Vagina (tissue), 2 donors: ENCODE measurements around the gene APOBEC3B.

ENCODE experiments used
- POLR2A ChIP-seq, 2 donors: fragments of 450-650 bp; IDR thresholded peaks; one replicate each; pipeline ENCODE4 v1.6.1; 2017; ENCODE audit warnings: antibody characterized with exemption in 2 of 2, mild to moderate bottlenecking in 2 of 2, moderate library complexity in 2 of 2
- POLR2AphosphoS5 ChIP-seq, 2 donors: sonication (generic); formaldehyde crosslinking; IDR thresholded peaks; one replicate each; pipeline ENCODE4 v1.9.0; 2017; ENCODE audit warnings: antibody characterized with exemption in 2 of 2, mild to moderate bottlenecking in 2 of 2, low read depth in 1 of 2; ENCODE audit not compliant: insufficient read depth in 1 of 2
- TF ChIP-seq, protein P1 (sequence below), 3 experiments: fragments of 450-650 bp in 2 of 3; fragments of 200-600 bp in 1 of 3; sonication (generic) in 1 of 3; IDR thresholded peaks; one replicate each; pipeline ENCODE4 v1.5.1; 2017 to 2019; ENCODE audit warnings: antibody characterized with exemption in 3 of 3, mild to moderate bottlenecking in 2 of 3, moderate library complexity in 2 of 3

DNA sequence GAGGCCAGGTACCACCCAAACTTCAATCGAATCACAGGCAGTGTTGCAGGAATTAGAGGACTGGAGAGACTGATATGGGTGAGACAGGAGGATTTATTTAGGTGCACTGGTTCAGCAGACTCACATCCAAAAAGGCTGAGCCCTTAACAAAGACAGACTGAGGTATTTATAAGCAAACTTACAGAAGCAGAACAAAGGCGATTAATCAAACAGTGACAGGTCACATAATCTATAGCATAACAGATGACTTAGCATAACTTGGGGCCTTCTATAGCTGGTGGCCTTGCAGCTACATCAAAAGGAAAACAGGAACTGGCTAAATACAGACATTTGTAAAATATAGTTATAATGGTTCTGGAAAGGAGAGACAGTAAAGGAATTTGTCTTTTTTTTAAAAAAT is 2.1 kb downstream of the APOBEC3B start:
- TF ChIP-seq, protein P1, sequence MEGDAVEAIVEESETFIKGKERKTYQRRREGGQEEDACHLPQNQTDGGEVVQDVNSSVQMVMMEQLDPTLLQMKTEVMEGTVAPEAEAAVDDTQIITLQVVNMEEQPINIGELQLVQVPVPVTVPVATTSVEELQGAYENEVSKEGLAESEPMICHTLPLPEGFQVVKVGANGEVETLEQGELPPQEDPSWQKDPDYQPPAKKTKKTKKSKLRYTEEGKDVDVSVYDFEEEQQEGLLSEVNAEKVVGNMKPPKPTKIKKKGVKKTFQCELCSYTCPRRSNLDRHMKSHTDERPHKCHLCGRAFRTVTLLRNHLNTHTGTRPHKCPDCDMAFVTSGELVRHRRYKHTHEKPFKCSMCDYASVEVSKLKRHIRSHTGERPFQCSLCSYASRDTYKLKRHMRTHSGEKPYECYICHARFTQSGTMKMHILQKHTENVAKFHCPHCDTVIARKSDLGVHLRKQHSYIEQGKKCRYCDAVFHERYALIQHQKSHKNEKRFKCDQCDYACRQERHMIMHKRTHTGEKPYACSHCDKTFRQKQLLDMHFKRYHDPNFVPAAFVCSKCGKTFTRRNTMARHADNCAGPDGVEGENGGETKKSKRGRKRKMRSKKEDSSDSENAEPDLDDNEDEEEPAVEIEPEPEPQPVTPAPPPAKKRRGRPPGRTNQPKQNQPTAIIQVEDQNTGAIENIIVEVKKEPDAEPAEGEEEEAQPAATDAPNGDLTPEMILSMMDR (IDR thresholded peaks at IDR 0.05), result no peak
- TF ChIP-seq POLR2A (IDR thresholded peaks at IDR 0.05), result no peak
- no peak for TF ChIP-seq POLR2AphosphoS5 (IDR thresholded peaks at IDR 0.05; ENCODE audit: insufficient read depth in 1 of 2, low read depth in 1 of 2)
